ENCODE data around the gene GAL3ST2.
"Not testable (repeated sequence)": the region's sequence is repeated elsewhere in the genome, so short reads cannot be mapped to it uniquely, and the experiment has no call there.

The GAL3ST2 gene

GRCh38 chr2:241776336-241777169 lies at the start of gene GAL3ST2:
Gene GAL3ST2 (plus strand): TSS chr2:241776822. CDS start chr2:241776956, 134 bp downstream.
- no peak for DNase-seq

- no peak for DNase-seq
Observed at GRCh38 chr2:241728000-241728399, 48.6 kb upstream of the GAL3ST2 start.

DNA sequence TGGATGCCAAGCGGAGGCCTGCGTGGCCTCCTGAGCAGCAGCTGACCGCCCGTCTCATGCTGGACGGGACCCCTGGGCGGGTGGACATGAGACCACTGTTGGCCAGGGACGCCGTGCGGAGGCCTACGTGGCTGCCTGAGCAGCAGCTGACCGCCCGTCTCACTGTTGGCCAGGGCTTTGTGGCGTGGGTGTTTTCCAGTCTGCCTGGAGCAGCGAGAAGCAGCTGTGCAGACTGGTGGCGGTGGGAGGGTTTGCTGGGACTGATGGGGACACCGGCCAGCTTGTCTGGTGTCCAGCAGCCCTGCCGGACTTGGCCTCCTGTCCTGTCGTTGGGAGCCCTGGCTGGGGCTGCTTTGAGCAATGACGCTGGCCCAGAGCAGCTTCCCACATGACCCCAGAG lies 48.0 kb upstream of the GAL3ST2 start:
- no peak for DNase-seq

DNA sequence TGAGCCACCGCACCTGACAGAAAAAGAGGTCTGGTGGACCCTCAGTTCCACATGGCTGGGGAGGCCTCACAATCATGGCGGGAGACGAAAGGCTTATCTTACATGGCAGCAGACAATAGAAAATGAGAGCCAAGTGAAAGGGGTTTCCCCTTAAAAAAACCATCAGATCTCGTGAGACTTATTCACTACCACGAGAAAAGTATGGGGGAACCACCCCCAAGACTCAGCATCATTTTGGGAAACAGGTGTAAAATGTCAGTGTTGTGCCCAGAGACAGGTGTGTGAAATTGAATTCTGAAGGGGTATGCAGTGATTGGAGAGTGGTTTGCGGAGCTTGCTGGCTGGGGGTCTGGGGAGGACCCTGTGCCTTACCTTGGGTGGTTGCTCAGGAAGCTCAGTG lies 46.8 kb upstream of the GAL3ST2 start:
- no peak for DNase-seq

DNA sequence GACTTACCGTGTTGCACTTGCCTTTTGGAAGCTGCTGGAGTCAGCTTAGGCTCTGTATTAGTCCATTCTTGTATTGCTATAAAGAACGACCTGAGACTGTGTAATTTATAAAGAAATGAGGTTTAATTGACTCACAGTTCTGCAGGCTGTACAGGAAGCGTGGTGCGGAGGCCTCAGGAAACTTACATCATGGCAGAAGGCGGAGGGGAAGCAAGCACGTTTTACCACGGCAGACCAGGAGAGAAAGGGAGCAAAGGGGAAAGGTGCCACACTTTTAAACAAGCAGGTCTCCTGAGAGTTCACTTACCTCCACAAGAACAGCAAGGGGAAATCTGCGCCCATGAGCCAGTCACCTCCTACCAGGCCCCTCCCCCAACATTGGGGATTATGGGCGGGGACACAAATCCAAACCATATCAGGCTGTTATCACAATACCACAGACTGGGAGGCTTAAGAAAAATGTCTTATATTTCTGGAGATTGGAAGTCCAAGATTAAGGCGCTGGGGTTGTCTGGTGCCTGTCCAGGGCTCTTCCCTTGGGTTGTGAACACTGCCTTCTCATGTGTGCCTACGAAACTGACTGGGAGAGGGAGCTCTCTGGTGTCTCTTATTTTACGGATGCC lies 45.8 kb upstream of the GAL3ST2 start:
- DNase-seq = peak; percentile 20

DNA sequence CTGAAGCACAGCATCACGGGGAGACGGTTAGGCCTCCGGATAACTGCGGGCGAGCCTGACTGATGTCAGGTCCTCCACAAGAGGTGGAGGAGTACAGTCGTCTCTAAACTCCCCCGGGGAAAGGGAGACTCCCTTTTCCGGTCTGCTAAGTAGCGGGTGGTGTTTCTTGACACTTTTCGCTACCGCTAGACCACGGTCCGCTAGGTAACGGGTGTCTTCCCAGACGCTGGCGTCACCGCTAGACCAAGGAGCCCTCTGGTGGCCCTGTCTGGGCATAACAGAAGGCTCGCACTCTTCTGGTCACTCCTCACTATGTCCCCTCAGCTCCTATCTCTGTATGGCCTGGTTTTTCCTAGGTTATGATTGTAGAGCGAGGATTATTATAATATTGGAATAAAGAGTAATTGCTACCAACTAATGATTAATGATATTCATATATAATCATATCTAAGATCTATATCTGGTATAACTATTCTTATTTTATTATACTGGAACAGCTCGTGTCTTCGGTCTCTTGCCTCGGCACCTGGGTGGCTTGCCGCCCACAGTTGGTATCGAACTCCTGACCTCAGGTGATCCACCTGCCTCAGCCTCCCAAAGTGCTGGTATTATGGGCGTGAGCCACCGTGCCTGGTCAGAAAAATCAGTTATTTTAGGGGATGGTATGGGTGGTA lies 44.0 kb upstream of the GAL3ST2 start:
- DNase-seq = peak; percentile 80

DNA sequence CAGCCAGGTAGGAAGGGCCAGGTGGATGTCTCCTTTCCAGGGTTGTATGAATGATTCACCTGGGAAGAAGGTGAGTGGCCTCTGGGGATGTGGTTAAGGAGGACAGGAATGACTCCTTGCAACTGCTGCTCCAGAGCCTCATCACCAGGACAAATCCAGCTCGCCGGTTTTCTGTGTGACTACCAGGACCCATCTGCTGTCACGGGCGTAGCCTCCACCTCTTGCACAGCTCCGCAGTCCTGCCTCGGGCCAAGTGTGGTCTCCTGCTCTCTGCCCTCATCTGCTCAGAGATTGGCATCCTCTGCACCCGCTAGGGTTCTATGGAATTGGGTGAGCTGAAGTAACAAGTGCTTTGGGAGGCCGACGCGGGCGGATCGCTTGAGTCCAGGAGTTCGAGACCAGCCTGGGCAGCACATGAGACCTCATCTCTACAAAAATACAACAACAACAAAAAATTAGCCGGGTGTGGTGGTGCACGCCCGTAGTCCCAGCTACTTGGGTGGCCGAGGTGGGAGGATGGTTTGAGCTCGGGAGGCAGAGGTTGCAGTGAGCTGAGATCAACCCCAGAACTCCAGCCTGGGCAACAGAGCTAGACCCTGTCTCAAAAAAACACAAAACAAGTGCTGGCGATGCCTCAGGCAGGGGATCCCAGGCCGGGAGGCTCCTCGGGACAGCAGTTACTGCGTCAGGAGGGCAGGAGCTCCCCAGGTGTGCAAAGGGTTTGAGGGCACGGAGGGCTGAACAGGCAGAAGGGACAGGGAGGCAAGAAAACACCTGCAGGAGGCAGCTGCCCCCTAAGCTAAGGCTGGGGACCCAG lies 43.0 kb upstream of the GAL3ST2 start:
- no peak for DNase-seq

DNA sequence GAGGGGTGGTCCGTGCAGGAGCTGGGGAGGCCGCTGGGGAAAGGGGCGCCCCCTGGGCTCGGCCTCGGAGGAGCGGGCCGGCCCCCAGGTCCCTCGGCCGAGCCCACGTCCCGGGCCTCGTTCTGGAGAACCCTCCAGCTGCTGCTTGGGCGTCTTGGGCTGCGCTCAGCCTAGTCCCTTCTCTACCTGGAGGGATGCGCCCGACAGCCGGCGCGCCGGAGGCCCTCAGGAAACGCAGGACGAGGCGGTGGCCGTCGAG lies 42.5 kb upstream of the GAL3ST2 start:
- DNase-seq = no peak

DNA sequence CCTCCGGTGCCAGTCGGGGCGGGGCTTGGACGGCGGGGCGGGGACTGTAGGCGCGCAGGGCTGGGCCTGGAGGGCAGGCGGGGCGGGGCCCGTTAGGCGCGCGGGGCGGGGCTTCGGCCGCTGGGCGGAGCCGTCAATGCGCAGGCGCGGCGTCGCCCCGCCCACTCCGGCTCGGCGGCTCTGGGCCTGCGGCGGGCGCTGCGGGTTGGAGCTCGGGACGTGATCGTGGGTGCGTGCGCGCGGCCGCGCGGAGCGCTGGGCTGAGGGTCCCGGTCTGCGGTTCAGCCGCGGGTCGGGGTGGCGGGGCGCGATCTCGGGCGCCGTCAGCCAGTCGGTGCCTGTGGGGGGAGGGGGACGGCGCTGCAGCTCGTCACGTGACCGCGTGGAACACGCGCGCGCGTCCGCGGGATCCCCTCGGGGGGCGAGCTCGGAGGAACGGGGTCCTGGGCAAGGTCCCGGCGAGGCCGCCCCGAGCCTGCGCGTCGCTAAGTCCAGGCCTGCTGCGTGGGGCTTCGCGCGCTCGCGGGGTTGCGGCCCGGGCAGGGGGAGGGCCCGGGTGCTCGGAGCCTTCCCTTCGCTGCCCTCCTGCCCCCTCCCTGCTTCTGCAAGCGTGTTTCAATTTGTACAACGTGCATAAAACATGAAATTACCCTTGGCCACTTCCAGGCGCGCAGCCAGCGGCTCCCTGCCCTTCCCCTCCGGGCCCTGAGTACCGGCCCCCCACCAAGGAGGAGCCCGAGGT lies 42.0 kb upstream of the GAL3ST2 start, which contains the start of gene D2HGDH:
TSS of gene D2HGDH (plus strand) at position 164 of the 742 bp plus-strand sequence. CDS start 595 bp downstream, outside the sequence.
- DNase-seq = peak; percentile 96

DNA sequence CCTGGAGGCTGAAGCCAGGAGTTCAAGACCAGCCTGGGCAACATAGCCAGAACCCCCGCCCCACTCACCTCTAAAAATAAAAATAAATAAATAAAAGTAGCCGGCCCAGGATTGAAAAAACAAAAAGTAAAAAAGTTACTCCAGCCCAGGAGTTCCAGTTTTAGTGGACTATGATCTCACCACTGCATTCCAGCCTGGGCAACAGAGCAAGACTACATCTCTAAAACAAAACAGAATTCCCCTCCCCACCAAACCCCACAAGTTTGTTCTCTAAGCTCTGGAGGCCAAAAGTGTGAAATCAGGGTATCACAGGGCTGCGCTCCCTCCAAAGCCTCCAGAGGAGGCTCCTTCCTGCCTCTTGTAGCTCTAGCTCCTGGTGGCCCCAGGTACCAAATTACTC lies 40.5 kb upstream of the GAL3ST2 start:
- no peak for DNase-seq

- DNase-seq = no peak
Observed at GRCh38 chr2:241738040-241738686, 38.5 kb upstream of the GAL3ST2 start.

DNA sequence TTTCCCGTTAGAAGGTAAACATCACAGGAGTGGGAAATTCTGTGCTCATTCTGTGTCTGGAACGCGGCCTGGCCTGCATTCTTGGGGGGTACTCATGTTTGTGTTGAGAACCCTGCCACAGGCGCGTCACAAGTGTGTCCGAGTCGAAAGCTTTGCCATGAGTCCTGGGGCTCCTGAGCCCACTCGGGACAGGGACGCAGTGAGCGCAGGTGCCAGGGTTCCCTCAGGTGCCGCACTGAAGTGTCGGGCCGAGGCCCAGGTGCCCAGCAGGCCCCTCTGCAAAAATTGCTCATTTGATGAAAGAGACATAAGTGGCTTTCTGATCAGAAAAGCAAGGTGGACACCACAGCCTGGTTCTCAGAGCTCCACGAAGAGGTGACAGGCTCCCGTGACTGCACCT lies 37.4 kb upstream of the GAL3ST2 start:
- no peak for DNase-seq

DNA sequence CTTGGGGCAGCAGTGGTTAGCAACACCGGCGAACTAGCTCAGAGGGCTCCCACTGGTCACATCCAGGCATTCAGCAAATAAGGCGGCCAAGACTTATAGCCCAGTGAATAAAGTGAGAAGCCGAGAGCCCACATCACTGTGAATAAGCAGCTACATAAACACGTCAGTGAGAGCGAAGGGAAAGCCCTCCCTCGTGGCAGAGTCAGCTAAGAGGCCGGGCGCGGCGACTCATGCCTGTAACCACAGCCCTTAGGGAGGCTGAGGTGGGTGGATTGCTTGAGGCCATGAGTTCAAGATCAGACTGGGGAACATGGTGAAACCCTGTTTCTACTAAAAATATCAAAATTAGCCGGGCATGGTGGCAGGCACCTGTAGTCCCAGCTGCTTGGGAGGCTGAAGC lies 37.0 kb upstream of the GAL3ST2 start:
- DNase-seq = peak; percentile 63

GRCh38 chr2:241741016-241741415 lies 35.6 kb upstream of the GAL3ST2 start:
- DNase-seq = peak; percentile 76

- no peak for DNase-seq
Observed at GRCh38 chr2:241742320-241742939, 34.2 kb upstream of the GAL3ST2 start.

GRCh38 chr2:241743008-241743407 lies 33.6 kb upstream of the GAL3ST2 start:
- not testable (repeated sequence) for DNase-seq

GRCh38 chr2:241743620-241744019 lies 33.0 kb upstream of the GAL3ST2 start:
- DNase-seq = no peak

GRCh38 chr2:241744028-241744754 lies 32.4 kb upstream of the GAL3ST2 start:
- DNase-seq = no peak

DNA sequence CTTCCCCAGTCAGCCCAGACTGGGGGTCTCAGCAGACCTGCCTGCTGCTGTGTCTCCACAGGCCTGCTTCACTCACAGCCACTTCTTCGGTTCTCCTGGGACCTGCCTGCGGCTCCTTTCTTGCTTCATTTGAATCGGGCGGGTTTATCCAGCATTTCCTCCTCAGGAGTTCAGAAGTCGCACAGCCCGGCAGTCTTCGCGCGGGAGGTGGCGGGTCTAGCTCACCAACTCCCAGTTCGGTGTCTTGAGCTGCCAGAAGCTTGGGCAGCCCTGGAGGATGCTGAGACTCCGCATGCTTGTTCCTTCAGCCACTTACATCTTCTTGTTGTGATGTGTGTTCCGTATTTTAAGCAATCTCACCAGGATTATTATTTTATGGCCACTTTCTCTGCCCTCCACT lies 31.3 kb upstream of the GAL3ST2 start:
- DNase-seq = no peak

DNA sequence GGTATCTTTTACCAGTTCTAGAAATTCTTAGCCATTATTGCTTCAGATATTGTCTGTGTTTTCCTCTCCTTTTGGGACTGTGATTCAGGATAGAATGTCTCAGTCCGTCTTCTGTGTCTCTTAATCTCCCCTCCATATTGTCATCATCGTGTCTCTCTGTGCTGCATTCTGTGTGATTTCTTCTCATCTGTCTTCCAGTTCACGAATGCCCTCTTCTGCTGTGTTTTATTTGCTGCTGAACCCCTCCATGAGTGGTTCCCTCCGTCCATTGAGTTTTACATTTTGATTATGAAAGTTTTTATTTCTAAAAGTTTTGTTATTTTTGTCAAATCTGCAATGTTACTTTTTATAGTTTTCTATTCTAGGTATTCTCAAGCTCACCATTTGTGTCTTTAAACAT lies 30.5 kb upstream of the GAL3ST2 start:
- no peak for DNase-seq

All from activated CD4-positive, alpha-beta T cell treated with anti-CD3 and anti-CD28 coated beads, Interleukin-2, Interleukin-6, amounts not matched to agents 100 ng/mL and 50 ng/mL, durations not matched to agents 16 hours and 8 hours (primary cell).